ENCODE measurements around the gene RB1. TPM values are rescaled to one million over a fixed set of nuclear protein-coding genes. Genes with fewer than 3 reads are reported as not detected.

The RB1 gene
- total and polyA plus RNA-seq, 8 donors = 9.3 to 53.6 (median 20.6) TPM

- no peak for DNase-seq
- H3K36me3 ChIP-seq = peaks cover 0 to 20% (median 7%) of the 10 kb centered on the region in 4 donors
- peaks cover 0 to 12% (median 2%) of the 10 kb centered on the region in 4 donors for H3K9me3 ChIP-seq
- H3K27me3 ChIP-seq = no peaks in the 10 kb centered on the region
- no peaks in the 10 kb centered on the region for H3K4me1 ChIP-seq
- H3K4me3 ChIP-seq = no peak overlapping the region
- no peak overlapping the region for H3K27ac ChIP-seq
- no peak for TF ChIP-seq POLR2AphosphoS5 (IDR thresholded peaks at IDR 0.05)
- TF ChIP-seq EP300 (IDR thresholded peaks at IDR 0.05) = no peak
- TF ChIP-seq CTCF (IDR thresholded peaks at IDR 0.05) = no peak
- TF ChIP-seq POLR2A (IDR thresholded peaks at IDR 0.05) = no peak
- intact Hi-C loops (cut with DNase I; ENCODE audit: low total_unique reads) = no loop called here
- 54 to 75% (median 64%) methylated on average over 3 of the region's 3 CpGs for WGBS, 5 donors
These were observed 53.2 kb downstream of the RB1 start for GRCh38 chr13:48356750-48357149.

GRCh38 chr13:48369988-48370387, 66.4 kb downstream of the RB1 start:
- Histone ChIP-seq H3K27ac (no peak overlapping the region), H3K36me3 (peaks cover 0 to 40% (median 36%) of the 10 kb centered on the region in 4 donors), H3K4me1 (no peaks in the 10 kb centered on the region), H3K4me3 (no peak overlapping the region), H3K27me3 (no peaks in the 10 kb centered on the region), H3K9me3 (no peaks in the 10 kb centered on the region)
- DNase-seq = no peak
- 72 to 93% (median 88%) methylated on average over 1 of the region's 1 CpG for WGBS, 5 donors
- intact Hi-C loops (cut with DNase I; ENCODE audit: low total_unique reads) = no loop called here
- TF ChIP-seq POLR2AphosphoS5 (IDR thresholded peaks at IDR 0.05) (no peak), EP300 (IDR thresholded peaks at IDR 0.05) (no peak), CTCF (IDR thresholded peaks at IDR 0.05) (no peak), POLR2A (IDR thresholded peaks at IDR 0.05) (no peak)

- intact Hi-C loops (cut with DNase I; ENCODE audit: low total_unique reads) = no loop called here
- Histone ChIP-seq H3K27me3 (no peaks in the 10 kb centered on the region), H3K4me1 (no peaks in the 10 kb centered on the region), H3K4me3 (no peak overlapping the region), H3K9me3 (no peaks in the 10 kb centered on the region), H3K27ac (no peak overlapping the region), H3K36me3 (peaks cover 0 to 47% (median 44%) of the 10 kb centered on the region in 4 donors)
- TF ChIP-seq CTCF (IDR thresholded peaks at IDR 0.05) (no peak), POLR2AphosphoS5 (IDR thresholded peaks at IDR 0.05) (no peak), POLR2A (IDR thresholded peaks at IDR 0.05) (no peak), EP300 (IDR thresholded peaks at IDR 0.05) (no peak)
- DNase-seq = no peak
- 86 to 92% (median 89%) methylated on average over 2 of the region's 2 CpGs for WGBS, 5 donors
These were observed 67.3 kb downstream of the RB1 start for GRCh38 chr13:48370815-48371214.

GRCh38 chr13:48377857-48378256, 74.3 kb downstream of the RB1 start:
- DNase-seq = no peak
- Histone ChIP-seq H3K27me3 (no peaks in the 10 kb centered on the region), H3K4me3 (no peak overlapping the region), H3K27ac (no peak overlapping the region), H3K36me3 (peaks cover 2 to 72% (median 64%) of the 10 kb centered on the region in 4 donors), H3K4me1 (no peaks in the 10 kb centered on the region), H3K9me3 (no peaks in the 10 kb centered on the region)
- TF ChIP-seq EP300 (IDR thresholded peaks at IDR 0.05) (no peak), POLR2A (IDR thresholded peaks at IDR 0.05) (no peak), POLR2AphosphoS5 (IDR thresholded peaks at IDR 0.05) (no peak), CTCF (IDR thresholded peaks at IDR 0.05) (no peak)
- WGBS, 5 donors = 84 to 91% (median 86%) methylated on average over 2 of the region's 2 CpGs
- intact Hi-C loops (cut with DNase I; ENCODE audit: low total_unique reads) = no loop called here
